ENCODE data around the gene RSL1D1.

RSL1D1 gene

GRCh38 chr16:11851294-11852091 lies at the start of gene RSL1D1:
TSS of gene RSL1D1 (minus strand) at chr16:11851542. CDS start at chr16:11851512, 30 bp downstream.
- peak; percentile 34 to 95 (median 84) for DNase-seq

- no peak for DNase-seq
Measured at GRCh38 chr16:11901091-11901490, 49.7 kb upstream of the RSL1D1 start.

GRCh38 chr16:11896486-11897176 lies 45.3 kb upstream of the RSL1D1 start:
- peak in 2 of 56 donors; percentile 0 to 11 for DNase-seq

- DNase-seq: no peak
Measured at GRCh38 chr16:11893571-11893970, 42.2 kb upstream of the RSL1D1 start.

- DNase-seq: no peak
Measured at GRCh38 chr16:11892761-11893160, 41.4 kb upstream of the RSL1D1 start.

DNA sequence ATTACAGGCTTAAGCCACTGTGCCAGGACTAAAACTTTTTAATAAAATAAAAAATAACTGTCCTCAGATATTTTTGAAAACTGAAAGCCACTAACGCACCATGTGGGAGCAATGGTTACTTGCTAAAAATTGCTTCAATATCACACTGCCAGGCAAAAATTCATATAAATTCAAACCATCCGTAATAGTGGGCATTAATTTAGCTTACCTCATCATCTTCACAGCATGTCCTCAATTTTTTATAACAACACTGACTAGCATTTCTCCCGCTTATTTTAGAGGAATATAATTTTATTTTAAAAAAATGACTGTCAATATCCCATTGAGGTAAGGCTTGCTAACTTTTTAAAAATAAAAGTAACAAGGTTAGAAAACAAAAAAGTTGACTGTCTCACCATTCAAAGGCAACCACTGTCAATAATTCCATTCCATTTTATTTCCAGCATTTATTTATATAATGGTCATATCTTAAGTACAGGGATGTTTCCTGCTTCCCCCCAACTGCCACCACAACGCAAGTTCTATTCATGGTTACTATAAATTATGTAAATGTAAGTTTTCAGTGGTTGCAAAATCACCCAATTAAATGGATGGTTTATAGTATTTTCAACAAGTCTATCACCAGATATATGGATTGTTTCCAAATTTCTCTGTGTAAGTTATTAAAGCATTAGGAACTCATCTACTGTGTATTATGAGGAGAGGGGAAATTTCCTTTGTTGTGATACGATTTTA lies 39.1 kb upstream of the RSL1D1 start:
- DNase-seq: no peak

GRCh38 chr16:11886881-11887280 lies 35.5 kb upstream of the RSL1D1 start:
- DNase-seq: no peak

DNA sequence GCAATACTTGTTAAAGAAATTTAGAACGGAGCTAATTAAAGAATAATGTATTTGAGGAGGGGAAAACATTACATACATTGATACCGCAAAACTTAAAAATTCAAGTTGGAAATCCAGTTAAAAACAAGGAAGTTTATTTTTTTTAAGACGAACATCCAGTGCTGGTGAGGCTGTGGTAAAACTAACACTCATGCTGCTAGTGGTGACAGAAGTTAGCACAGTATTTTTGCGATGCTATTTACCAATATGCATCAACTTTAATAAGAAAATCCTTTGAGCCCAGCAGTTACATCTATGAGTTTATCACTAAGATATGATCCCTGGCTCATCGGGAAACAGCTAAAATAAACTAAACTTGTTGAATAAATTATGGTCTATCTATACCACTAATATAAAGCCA lies 32.7 kb upstream of the RSL1D1 start:
- DNase-seq: no peak

- DNase-seq: no peak
Measured at GRCh38 chr16:11880007-11880406, 28.7 kb upstream of the RSL1D1 start.

DNA sequence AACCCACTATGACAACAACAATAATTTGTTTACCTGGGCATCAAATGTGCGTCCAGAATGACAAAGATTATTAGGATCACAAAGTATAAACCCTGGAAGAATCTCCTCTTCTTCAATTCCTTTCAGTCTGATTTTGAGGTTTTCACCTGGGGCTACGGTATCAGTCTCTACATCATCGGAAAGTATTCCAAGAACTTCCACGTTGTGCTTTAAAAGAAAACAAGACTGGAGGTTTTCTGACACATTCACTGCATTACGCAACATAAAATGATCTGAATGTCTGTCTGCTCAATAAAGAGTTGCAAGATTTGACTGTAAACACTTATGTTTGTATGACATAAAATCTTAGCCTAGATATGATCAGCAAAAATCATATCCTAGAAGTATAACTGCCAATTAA lies 26.0 kb upstream of the RSL1D1 start:
- no peak for DNase-seq

GRCh38 chr16:11876306-11876705 lies 25.0 kb upstream of the RSL1D1 start:
- DNase-seq: no peak

DNA sequence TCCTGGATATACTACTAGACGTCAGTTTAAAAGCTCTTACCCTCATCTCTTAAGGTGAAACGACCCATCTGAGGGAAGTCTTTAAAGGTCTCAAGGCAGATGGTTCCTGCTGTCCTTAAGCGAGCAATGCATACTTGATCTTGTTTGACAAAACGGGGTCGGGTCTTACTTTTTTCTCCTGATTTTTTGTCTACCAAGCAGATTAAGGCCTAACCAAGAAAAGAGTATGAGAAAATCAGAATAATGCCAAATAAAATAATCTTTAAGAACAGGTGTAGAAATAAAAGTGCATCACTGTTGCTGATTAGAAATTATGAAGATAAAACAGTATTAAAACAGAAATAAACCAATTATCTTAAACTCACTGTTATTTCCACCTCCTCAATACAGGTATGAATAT lies 24.4 kb upstream of the RSL1D1 start:
- DNase-seq: no peak

GRCh38 chr16:11871193-11871592 lies 19.9 kb upstream of the RSL1D1 start:
- DNase-seq: no peak

DNA sequence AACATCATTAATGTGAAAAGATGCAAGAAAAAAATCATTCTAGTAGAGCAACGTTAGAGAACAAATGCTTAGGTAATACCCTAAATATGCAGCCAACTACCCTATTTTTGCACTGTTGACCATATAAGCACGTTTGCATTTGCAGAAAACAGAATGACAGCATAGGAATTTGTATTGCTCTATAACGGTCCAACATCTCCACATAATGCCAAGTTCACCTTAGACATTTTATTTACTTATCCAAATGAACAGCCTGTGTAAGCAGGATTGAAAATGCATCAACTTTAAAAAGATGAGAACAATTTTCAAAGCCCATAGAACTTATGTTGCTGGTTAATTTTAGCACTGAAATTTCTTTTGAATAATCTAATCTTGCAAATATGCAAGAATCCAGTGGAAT lies 19.1 kb upstream of the RSL1D1 start:
- DNase-seq: no peak

- DNase-seq: no peak
Measured at GRCh38 chr16:11869353-11870228, 18.2 kb upstream of the RSL1D1 start.

DNA sequence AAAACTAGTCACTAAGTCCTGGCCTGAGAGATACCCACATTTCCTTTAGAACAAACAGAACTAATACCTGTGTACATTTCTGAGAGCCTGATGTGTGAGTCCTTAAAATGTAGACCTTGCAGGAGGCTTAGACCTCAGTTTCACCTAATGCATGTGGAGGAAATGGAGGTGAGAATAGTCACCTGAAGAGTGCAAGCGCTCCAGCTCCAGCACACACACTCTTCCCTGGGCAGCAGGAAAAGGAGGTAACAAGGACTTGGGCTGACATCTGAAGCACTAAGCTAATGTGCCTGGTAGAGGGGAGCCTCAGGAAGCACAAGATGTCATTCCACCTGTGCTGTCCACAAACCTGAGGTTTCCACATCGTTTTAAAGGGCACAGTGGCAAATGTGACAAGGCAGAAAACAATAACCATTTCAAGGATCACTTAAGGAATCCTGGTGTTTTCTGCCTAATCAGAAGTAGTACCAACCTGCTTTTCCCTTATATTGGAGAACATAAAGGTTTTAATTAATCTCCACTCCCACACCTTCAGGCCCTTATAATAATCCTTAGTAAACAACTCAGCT lies 17.2 kb upstream of the RSL1D1 start:
- DNase-seq: no peak

GRCh38 chr16:11862489-11862888 lies 11.1 kb upstream of the RSL1D1 start:
- DNase-seq: no peak

GRCh38 chr16:11857161-11857560 lies 5.8 kb upstream of the RSL1D1 start:
- no peak for DNase-seq

- DNase-seq: peak in 4 of 56 donors; percentile 9 to 57 (median 26)
Measured at GRCh38 chr16:11852092-11852809, 909 bp upstream of the RSL1D1 start.

DNA sequence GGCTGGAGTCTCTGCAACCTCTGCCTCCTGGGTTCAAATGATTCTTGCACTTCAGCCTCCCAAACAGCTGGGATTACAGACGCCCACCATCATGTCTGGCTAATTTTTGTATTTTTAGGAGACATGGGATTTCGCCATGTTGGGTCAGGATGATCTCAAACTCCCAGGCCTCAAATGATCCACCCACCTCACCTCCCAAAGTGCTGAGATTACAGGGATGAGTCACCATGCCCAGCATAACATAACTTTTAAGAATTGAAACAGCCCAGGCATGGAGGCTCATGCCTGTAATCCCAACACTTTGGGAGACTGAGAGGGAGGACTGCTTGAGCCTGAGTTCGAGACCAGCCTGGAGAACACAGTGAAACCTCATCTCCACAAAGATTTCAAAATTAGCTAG lies 2.5 kb downstream of the RSL1D1 start:
- no peak for DNase-seq
